Measurements from ENCODE around the gene VAC14.

Gene VAC14

DNA sequence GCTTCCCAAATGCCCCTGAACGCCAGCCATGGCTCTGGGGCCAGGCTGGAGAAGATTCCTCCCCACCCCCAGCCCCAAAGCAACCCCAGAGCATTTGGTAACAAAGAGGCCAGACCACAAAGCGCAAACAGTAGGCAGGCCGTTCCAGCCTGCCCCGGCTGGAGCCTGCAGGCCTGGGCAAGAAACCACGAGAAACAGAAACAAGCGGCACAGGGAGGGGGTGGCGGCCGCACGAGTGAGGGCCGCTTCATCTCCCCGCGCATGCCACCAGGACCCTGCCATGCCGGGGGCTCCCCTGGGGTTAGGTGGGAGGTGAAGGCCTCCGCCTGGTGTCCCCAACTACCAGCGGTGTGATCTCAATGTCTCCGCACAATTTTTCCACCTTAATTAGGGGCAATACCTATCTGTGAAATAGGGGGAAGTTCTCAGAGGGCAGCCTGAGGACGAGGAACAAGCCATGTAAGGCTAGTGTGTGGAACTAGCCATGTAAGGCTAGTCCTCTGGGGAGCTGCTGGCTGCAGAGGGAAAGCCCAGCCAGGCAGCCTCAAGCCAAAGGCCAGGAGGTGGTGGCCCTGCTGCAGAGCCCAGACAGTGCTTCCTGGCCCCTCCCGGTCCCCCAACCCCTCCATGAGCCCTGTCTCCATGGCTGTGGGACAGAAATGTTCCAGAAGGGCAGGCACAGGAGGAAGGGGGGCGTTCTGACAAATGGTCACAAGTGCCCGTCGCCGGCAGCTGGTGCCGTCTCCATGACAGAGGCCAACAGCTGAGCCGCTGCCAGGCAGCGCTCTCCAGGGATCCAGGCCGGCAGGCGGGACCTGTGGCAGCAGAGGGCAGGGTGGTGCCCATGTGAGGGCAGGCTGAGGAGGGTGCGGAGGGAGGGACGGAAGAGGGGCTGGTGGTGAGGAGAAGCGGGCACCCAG is 100.6 kb downstream of the VAC14 start:
- Histone ChIP-seq H3K9me2 (replicated peaks; ENCODE audit: low read depth, low read length) (no peaks in the 10 kb centered on the region), H4K20me1 (ENCODE audit: insufficient read depth, low read length, poor library complexity, severe bottlenecking) (no peaks in the 10 kb centered on the region), H3F3A (ENCODE audit: low read depth) (no peaks in the 10 kb centered on the region), H3K4me1 (ENCODE audit: insufficient read depth, low read length, poor library complexity, severe bottlenecking) (peaks cover 58% of the 10 kb centered on the region), H2AFZ (ENCODE audit: low read length) (no peak overlapping the region), H3K9ac (ENCODE audit: low read depth, low read length, poor library complexity, severe bottlenecking) (peak overlapping the region; percentile 62), H3K4me3 (ENCODE audit: low read length, poor library complexity, severe bottlenecking) (no peak overlapping the region), H3K4me2 (ENCODE audit: low read depth, low read length, poor library complexity, severe bottlenecking) (peak overlapping the region; percentile 14), H3K9me3 (ENCODE audit: insufficient read depth, low read depth, low read length) (no peaks in the 10 kb centered on the region), H3K79me2 (ENCODE audit: insufficient read depth, low read length) (no peaks in the 10 kb centered on the region), H3K27me3 (ENCODE audit: insufficient read depth, low read length, poor library complexity, severe bottlenecking) (no peaks in the 10 kb centered on the region), H3K36me3 (ENCODE audit: insufficient read depth, low read length) (peaks cover 3% of the 10 kb centered on the region; the same call in 1 of the 2 replicates)
- no peak for TF ChIP-seq EZH2phosphoT487 (IDR thresholded peaks at IDR 0.05; ENCODE audit: borderline replicate concordance)
- TF ChIP-seq, protein P1, sequence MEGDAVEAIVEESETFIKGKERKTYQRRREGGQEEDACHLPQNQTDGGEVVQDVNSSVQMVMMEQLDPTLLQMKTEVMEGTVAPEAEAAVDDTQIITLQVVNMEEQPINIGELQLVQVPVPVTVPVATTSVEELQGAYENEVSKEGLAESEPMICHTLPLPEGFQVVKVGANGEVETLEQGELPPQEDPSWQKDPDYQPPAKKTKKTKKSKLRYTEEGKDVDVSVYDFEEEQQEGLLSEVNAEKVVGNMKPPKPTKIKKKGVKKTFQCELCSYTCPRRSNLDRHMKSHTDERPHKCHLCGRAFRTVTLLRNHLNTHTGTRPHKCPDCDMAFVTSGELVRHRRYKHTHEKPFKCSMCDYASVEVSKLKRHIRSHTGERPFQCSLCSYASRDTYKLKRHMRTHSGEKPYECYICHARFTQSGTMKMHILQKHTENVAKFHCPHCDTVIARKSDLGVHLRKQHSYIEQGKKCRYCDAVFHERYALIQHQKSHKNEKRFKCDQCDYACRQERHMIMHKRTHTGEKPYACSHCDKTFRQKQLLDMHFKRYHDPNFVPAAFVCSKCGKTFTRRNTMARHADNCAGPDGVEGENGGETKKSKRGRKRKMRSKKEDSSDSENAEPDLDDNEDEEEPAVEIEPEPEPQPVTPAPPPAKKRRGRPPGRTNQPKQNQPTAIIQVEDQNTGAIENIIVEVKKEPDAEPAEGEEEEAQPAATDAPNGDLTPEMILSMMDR (conservative IDR thresholded peaks at IDR 0.05; ENCODE audit: low read length) = no peak

DNA sequence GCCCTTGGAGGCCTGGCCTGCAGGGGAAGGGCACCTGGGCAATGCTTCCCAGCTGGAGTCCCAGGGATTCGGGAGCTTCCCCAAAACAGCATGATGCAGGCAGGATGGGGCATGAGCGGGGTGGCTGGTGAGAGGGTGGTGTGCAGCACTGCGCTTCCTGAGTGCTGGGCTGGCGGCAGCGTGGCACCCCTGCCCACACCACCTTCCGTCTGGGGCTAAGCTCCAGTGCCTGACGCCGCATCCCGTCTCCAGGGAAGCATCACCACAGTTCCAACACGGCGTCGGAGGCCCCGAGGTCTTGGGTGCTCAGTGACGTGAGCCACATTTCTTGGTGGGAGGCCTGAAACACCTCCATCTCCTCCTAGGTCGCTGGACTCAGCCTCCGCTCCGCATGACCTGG is 101.3 kb downstream of the VAC14 start:
- Histone ChIP-seq H3K79me2 (ENCODE audit: insufficient read depth, low read length) (0 out of 2 replicates have a peak, but pooled peaks cover 2% of the 10 kb centered on the region), H3K4me1 (ENCODE audit: insufficient read depth, low read length, poor library complexity, severe bottlenecking) (peaks cover 65% of the 10 kb centered on the region), H2AFZ (ENCODE audit: low read length) (no peak overlapping the region), H3F3A (ENCODE audit: low read depth) (no peaks in the 10 kb centered on the region), H3K4me2 (ENCODE audit: low read depth, low read length, poor library complexity, severe bottlenecking) (peak overlapping the region; percentile 14), H3K9me3 (ENCODE audit: insufficient read depth, low read depth, low read length) (no peaks in the 10 kb centered on the region), H3K27me3 (ENCODE audit: insufficient read depth, low read length, poor library complexity, severe bottlenecking) (no peaks in the 10 kb centered on the region), H3K9me2 (replicated peaks; ENCODE audit: low read depth, low read length) (no peaks in the 10 kb centered on the region), H3K4me3 (ENCODE audit: low read length, poor library complexity, severe bottlenecking) (no peak overlapping the region), H3K9ac (ENCODE audit: low read depth, low read length, poor library complexity, severe bottlenecking) (peak overlapping the region; percentile 62), H3K36me3 (ENCODE audit: insufficient read depth, low read length) (peaks cover 3% of the 10 kb centered on the region; the same call in 1 of the 2 replicates), H4K20me1 (ENCODE audit: insufficient read depth, low read length, poor library complexity, severe bottlenecking) (no peaks in the 10 kb centered on the region)
- no peak for TF ChIP-seq EZH2phosphoT487 (IDR thresholded peaks at IDR 0.05; ENCODE audit: borderline replicate concordance)
- TF ChIP-seq, protein P1 (conservative IDR thresholded peaks at IDR 0.05; ENCODE audit: low read length) = no peak

DNA sequence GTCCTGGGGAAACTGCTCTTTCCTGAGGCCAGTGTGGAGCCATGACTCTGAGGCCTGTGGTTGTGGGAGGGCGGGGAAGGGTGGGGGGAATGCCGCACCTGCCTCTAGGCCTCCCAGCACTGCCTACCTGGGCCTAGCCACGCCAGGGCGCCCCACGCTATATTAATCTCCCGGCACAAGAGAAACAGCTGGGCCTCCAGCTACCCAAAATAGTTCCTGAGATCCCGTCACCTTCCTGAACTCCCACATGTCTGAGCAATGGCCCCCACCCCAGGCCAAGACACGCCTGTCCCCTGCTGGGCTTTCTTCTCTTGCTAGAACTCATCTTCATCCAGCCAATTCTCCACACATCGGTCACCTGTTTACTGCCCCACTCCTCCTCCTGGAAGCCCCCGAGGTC is 102.1 kb downstream of the VAC14 start:
- H3K9ac ChIP-seq (ENCODE audit: low read depth, low read length, poor library complexity, severe bottlenecking) = peak overlapping the region; percentile 62
- no peaks in the 10 kb centered on the region for H4K20me1 ChIP-seq (ENCODE audit: insufficient read depth, low read length, poor library complexity, severe bottlenecking)
- H3K9me3 ChIP-seq (ENCODE audit: insufficient read depth, low read depth, low read length) = no peaks in the 10 kb centered on the region
- no peak overlapping the region for H2AFZ ChIP-seq (ENCODE audit: low read length)
- no peaks in the 10 kb centered on the region for H3K9me2 ChIP-seq (replicated peaks; ENCODE audit: low read depth, low read length)
- peaks cover 72% of the 10 kb centered on the region for H3K4me1 ChIP-seq (ENCODE audit: insufficient read depth, low read length, poor library complexity, severe bottlenecking)
- 0 out of 2 replicates have a peak, but pooled peaks cover 4% of the 10 kb centered on the region for H3K79me2 ChIP-seq (ENCODE audit: insufficient read depth, low read length)
- H3K4me2 ChIP-seq (ENCODE audit: low read depth, low read length, poor library complexity, severe bottlenecking) = no peak overlapping the region
- TF ChIP-seq, protein P1 (conservative IDR thresholded peaks at IDR 0.05; ENCODE audit: low read length) = no peak
- TF ChIP-seq EZH2phosphoT487 (IDR thresholded peaks at IDR 0.05; ENCODE audit: borderline replicate concordance) = no peak
- no peaks in the 10 kb centered on the region for H3F3A ChIP-seq (ENCODE audit: low read depth)
- H3K36me3 ChIP-seq (ENCODE audit: insufficient read depth, low read length) = peaks cover 3% of the 10 kb centered on the region; the same call in 1 of the 2 replicates
- no peak overlapping the region for H3K4me3 ChIP-seq (ENCODE audit: low read length, poor library complexity, severe bottlenecking)
- no peaks in the 10 kb centered on the region for H3K27me3 ChIP-seq (ENCODE audit: insufficient read depth, low read length, poor library complexity, severe bottlenecking)
